NCI-H2081 (cell line): Measurements from ENCODE around the gene SLC29A2.
"Not testable (repeated sequence)": the region's sequence is repeated elsewhere in the genome, so short reads cannot be mapped to it uniquely, and the experiment has no call there.

Experiments
- DNase-seq, 2 experiments: peaks; one replicate each; lab custom pipeline; 2025; lab: John Stamatoyannopoulos, UW

Gene SLC29A2

DNA sequence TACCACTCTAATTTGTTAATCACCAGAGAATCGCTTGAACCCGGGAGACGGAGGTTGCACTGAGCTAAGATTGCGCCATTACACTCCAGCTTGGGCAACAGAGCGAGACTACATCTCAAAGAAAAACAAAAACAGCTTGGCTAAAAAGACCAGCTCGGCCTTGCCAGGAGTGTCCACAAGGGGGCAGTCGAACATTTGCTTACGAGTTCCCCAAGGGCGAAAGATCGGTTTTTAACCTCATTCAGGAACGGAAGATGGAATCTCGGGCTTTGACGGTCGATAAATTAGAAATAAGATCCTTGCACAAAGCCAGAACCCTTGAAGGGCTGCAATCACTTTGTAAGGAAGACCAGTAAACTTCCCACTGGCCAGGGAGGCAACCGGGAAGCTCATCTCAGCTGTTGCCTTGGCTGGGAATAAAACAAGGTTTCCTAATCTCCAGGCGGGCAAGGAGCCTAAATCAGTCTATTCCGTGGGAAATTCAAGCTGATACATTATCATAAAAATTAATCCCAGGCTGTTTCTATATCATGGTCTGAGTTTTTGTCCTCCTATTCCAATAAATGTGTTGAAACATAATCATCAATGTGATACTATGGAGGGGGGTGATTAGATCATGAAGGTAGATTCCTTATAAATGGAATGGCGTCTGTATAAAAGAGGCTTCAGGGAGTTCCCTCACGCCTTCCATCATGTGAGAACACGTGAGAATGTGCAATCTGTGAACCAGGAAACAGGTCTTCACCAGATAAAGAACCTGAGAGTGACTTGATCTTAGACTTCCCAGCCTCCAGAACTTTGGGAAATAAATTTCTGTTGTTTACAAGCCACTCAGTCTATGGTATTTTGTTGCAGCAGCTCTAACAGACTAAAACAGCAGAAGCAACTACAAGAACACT lies 14.9 kb upstream of the SLC29A2 start:
- peak; percentile 84 to 87 for DNase-seq

DNA sequence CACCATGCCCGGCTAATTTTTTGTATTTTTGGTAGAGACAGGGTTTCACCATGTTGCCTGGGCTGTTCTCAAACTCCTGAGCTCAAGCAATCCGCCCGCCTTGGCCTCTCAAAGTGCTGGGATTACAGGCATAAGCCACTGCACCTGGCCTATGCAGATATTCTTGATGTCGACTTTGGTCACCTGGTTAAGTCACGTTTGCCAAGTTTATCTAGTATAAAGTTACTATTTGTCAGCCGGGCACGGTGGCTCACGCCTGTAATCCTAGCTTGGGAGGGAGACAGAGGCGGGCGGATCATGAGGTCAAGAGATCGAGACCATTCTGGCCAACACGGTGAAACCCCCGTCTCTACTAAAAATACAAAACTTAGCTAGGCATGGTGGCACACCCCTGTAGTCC lies 12.8 kb upstream of the SLC29A2 start:
- not testable (repeated sequence) for DNase-seq

DNA sequence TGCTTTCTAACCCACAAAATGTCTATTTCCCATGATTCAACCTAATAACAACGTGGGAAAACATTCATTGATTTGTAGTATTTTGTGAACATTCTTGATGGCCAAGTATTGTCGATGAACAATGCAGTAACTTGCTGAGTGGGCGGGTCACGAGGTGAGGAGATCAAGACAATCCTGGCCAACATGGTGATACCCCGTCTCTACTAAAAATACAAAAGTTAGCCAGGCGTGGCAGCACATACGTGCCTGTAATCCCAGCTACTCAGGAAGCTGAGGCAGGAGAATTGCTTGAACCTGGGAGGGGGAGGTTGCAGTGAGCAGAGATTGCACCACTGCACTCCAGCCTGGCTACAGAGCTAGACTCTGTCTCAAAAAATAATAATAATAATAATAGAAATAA lies 8.7 kb upstream of the SLC29A2 start:
- not testable (repeated sequence) for DNase-seq

DNA sequence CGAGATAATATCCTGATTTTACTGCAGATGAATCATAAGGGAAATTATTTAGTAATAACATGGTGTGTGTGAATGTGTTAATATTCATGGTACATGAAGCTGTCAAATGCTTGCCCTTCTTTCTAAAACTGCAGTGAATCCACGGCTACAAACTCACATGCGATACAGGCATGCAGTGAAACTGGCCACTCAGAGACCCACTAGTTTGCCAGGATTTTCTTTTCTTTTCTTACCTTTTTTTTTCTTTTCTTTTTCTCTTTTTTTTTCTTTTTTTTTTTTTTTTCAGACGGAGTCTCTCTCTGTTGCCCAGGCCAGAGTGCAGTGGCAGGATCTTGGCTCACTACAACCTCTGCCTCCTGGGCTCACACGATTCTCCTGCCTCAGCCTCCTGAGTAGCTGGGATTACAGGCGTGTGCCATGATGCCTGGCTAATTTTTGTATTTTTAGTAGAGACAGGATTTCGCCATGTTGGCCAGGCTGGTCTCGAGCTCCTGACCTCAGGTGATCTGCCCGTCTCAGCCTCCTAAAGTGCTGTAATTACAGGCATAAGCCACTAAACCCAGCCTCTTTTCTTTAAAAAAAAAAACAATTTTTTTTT lies 2.2 kb upstream of the SLC29A2 start:
- not testable (repeated sequence) for DNase-seq

DNA sequence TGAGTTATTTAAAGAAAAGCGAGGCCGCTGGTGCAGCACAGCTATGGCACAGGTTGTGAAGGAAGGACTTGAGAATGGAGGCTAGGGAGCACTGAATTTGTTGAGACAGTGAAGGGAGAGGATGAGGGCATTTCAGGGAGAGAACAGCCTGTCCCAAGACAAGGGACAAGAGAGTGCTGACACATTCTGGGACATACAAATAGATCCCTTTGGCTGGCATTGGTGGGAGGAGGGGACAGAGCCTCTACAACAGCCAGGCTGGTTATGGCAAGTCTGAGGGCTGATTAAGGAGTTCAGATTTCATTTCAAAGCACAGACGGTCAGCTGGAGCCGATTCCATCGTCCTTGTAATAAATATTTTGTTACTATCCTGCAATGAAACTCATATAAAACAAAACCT lies 1.7 kb upstream of the SLC29A2 start:
- no peak for DNase-seq

DNA sequence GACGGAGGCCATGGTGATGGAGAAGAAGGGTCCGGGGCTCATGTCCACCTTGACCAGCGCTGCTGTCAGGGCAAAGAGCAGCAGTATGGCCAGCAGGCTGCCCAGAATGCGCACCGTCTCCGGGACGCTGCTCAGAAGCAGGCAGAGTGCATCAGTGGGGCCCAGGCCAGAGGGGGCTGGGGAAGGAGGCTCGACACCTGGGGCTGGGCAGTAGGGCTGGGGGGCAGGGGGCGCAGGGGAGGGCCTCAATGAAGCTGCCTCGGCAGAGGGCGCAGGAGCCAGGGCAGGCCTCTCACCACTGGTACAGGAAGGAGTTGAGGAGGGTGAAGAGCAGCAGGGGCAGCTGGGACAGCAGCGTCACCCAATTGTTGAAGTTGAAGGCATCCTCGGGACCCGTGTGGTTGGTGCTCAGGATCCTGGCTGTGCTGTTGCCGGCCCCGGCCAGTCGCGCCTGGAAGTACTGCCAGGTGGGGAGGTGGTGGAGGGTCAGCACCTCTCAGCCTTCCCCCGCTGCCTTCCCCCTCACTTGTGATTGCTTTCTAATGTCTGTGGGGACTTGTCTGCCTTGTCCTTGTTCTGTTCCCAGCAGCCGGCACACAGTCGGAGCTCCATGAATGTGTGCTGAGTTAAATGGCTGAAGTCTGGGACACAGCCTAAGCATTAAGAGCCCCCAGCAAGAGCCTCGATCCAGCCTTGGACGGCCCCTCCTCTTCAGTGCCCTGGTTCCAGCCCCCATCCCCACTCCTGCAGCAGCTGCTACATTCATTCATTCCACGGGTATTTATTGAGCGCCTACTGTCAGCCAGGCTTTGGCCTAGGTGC lies 2.3 kb downstream of the SLC29A2 start:
- no peak for DNase-seq

DNA sequence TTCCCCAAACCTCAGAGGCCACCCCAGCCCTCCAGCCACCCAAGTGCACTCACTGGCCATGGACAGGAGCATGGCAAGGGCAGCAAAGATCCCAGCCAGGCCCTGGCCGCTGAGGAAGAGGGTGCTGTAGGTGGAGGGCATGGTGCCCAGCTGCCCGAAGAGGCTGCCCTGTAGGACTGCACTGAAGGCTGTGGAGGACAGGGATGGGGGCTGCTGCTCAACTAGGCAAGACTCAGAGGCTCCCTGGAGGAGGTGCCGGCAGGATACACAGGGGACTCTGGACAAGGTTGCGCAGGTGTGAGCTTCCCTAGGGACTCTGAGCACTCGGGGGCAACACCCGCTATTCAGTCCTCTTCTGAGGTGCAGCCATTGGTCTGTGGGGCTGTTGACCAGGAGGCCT lies 3.1 kb downstream of the SLC29A2 start:
- no peak for DNase-seq

DNA sequence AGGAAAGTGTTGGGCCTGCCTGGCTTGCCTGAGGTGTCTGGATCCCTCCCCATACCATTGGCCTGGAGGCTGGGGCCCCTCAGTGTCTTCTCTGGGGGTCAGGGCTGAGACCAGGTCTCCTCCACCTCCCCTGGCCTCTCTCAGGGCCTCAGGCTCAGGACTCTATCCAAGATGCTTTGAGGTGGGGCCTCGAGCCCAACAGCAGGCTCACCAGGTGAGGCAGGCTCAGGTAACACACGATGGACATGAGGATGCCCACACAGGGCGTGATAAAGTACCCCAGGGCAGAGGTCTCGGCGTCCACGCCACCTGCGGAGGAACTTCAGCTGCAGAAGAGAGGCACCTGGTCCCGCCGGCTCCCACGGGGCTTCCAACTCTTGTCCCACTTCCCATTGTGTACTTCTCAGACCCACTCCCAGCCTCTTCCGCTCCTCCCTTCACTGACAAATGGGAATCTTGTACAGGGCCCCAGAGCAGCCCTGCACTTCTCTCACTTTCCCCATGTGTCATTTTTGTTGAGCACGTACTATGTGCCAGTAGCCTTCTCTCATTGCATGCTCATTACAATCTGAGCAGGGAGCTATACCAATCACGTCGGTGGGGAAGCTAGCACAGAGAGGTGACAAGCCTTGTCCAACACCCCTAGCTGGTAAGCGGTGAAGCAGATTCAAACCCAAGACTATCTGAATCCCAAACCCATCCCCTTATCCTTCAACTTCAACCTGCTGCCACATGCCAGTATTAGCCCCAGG lies 3.8 kb downstream of the SLC29A2 start:
- no peak for DNase-seq

DNA sequence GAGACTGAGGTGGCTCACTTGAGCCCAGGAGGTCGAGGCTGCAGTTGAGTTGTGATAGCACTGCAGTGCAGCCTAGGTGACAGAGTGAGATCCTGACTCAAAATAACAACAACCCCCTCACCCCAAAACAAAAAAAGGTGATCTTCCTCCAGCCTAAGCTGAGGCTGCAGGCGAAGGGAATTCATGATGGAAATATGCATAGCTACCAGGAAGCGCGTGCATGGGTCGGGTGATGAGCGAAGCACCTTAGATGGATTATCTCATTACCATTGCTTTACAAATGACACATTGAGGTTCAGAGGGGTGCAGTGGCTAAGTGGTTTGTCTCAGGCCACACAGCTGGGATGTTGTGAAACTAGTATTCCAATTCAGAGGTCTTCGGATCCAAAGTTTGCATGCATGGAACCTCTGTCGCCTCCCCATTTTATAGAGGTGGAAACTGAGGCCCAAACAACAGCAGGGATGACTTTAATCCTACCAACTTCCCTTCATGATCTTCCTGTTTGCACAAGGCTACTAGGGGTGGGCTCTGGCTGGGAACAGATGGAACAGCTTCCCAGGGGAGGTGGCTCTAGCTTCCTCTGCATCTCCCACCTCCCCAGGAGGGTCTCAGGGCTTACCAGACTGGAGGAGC lies 4.6 kb downstream of the SLC29A2 start:
- no peak for DNase-seq

DNA sequence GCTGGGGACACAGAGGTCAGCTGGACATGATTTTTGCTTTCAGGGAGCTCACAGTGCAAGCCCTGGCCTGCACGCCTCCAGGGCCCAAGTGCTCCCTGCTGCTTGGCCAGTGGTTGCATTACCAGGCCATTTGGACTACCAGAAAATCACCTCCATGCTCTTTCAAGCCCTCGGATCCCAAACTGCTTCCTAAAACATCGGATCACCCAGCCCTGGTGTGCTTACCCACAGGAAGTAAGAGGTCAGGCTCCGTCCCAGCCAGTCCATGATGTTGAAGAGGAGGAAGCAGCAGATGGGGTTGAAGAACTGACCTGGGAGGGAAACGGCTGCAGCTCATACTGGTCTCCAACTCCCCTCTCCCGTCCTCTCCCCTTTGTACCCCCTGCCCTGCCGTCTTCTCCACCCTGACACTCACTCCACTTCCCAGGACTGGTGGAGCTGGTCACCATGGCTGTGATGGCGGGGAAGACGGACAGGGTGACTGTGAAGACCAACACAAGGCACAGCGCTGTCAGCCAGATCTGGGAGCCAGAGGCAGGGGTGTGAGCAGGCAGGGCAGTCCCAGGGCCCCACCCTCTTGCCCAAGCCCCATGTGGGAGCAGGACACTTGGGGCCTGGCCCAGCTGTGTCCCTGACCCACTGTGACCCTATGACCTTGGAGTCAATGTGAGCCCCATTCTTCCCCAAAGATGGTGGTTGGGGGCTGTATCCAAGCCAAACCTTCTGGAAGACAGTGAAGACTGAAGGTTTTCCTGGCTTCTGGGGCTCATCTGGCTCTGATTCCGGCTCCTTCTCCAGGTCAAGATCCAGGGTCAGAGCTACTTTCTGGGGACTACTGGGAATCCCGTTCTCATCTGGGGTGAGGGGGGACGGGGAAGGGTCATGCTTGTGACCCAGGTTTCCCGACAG lies 5.6 kb downstream of the SLC29A2 start:
- no peak for DNase-seq

DNA sequence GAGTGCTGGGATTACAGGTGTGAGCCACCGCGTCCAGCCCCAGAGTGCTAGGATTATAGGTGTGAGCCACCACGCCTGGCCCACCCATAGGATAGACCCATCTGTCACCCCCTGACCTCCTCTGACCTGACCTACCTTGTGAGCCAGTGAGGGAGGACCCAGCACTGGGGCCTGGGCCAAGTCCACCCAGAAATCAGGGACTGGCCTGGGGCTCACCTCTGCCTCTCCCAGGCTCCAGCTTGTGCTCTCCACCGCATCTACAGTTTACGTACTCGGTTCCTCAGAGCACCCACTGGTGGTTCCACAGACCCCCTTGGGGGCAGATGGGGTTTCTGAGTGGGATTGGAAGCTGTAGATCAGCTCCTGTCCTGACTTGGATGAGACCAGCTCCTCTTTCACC lies 6.4 kb downstream of the SLC29A2 start:
- DNase-seq, result no peak

DNA sequence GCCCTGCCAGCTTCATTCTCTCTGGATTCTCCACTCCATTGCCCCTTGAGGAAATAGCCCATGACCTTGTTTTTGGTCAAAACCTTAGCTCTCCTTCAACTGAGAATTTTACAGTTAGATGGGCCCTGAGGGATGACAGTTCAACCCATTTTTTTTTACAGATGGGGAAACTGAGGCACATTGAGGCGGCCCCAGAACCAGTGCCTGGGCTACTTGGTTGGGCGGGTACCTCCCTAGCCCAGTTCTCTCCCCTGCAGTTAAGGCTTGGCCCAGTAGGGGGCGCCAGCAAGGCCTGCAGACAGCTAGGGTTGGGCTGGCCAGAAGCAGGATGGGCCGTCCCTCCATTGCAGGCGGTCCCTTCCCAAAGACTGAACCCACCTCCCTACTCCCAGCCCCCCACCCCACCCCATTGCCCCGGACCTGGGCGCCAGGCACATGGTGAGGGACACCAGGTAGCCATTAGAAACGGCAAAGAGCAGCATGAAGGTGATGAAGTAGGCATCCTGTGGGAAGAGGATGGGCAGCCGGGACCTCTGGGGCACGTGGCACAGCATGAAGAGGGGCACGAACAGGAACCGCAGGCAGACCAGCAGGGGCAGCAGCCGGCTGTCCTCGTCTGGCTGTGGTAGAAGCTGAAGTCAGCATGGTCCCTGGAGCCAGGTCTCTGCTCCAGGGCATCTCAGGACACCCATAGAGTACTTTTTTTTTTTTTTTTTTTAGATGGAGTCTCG lies 7.6 kb downstream of the SLC29A2 start:
- DNase-seq, result peak; percentile 13 to 26

DNA sequence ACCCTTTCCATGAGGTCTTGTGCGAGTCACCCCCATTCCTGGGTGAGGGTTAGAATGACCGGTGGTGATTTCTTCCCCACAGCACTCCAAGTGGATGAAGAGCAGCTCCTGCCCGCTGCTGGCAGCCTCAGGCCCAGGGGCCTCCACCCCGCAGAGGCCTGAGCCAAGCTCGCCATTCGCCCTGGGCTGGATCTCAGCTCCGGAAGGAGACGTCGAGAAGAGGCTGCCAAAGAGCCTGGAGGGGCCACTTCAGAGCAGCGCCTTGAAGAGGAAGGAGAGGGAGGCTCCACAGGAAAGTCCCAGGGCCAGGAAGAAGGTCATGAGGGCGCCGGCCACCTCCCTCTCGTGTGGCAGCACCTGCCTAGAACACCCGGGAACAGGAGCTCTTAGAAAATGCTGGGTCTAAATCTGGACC lies 8.4 kb downstream of the SLC29A2 start:
- DNase-seq, result no peak

DNA sequence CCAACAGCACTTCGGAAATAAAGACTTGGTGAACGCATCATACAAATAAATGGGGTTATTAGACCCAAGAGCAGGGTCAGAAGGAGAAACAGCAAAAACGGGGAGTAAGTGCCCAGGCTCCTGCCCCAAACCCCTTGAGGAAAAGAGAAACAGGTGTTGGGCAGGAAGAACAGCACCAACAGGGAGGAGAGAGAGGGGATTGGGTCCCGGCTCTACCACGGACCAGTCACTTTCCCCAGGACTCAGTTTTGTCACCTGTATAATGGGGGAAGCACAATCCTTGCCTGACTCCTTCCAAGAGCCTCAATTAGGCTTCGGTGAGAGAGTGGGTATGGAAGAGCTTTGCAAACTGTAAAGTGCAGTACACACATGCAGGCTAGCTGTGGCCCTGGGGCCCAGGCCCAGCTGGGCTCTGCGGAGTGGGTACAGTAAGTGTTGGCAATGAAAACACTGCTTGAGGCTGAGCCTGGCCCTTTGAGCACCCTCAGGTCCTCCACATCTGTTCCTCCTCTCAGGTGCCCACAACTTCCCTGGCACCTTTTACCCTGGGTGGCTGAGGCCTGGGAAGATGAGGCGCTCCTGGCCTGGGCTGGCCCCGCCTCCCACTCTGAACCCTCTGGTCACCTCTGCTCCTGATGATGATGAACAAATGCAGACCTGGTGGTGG lies 8.9 kb downstream of the SLC29A2 start:
- DNase-seq, result no peak

DNA sequence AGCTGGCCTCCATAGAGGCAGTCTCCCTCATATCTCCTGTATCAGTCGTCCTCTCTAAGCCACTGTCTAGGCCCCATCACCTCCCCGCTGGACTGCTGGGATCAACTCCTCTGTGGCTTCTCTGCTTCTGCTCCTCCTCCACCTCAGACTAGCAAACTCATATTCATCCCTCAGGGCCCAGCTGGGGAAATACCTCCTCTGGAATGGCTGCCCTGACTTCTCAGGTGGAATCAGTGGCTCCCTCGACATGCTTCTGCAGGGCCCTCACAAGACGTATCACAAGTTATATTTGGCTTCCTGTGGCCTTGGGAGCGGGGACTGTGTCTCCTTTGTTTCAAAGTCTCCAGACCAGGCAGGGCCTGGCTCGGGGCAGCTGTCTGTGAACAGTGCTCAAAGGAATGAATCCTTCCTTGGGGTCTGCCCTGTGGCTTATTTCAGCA lies 10.0 kb downstream of the SLC29A2 start:
- DNase-seq, result no peak

DNA sequence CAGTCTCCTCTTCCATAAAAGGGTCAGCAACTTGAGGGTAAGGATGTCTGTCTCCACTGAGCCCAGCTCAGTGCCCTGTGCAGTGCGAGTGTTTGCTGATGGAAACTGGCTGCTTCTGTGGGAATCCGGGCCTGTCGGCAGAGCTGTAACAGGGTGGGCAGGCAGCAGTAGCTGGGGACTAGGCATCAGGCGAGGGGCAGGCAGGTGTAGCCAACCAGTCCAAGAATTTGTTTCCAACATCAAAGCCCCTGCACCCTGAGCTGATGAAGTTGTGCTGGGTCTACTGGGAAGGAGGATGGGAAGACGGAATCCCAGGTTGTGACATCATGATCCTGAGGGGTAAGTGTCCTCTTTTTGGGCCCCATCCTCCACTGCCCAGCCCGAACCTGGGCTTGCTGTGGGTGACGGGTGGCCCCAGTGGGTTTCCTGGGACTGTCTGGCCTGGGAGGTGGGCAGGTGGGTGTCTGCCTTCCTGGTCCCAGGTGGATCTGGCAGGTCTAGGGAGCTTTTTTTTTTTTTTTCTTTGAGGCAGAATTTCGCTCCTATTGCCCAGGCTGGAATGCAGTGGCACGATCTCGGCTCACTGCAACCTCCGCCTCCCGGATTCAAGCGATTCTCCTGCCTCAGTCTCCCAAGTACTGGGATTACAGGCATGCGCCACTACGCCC lies 11.0 kb downstream of the SLC29A2 start:
- no peak for DNase-seq

DNA sequence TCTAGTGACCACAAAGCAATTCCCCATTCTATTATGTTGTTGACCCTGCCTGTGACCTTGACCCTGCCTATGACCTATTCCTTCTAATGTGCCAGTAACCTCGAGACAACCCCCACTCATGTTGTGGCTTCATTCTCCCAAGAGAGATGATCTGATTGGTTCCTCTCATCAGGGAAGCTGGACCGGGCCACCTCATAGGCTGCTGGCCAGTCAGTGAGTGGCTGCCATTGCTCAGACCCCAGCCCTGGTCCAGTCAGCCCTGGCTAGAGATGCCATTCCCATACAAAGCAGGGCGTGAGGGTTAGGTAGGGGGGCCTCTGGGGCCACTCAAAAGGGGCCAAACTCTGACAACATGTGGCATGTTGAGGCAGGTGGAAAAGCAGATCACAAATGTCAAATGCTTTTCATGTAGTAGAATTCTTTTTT lies 11.9 kb downstream of the SLC29A2 start:
- DNase-seq, result no peak

DNA sequence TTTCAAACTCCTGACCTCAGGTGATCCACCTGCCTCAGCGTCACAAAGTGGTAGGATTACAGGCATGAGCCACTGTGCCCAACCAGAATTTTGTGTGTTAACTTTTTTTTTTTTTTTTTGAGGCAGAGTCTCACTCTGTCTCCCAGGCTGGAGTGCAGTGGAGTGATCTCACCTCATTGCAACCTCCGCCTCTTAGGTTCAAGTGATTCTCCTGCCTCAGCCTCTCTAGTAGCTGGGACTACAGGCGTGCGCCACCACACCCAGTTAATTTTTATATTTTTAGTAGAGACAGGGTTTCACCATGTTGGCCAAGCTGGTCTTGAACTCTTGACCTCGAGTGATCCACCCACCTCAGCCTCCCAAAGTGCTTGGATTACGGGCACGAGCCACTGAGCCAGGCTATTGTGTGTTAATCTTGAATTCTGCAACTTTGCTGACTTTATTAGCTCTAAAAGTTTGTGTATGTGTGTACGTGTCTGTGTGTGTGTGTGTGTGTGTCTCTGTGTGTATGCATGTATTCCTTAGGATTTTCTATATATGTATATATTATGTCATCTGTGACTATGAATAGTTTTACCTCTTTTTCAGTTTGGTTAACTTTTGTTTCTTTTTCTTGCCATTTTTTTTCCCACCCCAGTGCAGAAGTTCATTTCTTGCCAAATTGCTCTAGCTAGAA lies 20.9 kb downstream of the SLC29A2 start:
- DNase-seq, result not testable (repeated sequence)
